Stimulated activated CD4-positive, alpha-beta T cell treated with anti-CD3 and anti-CD28 coated beads, Interleukin-1b, Interleukin-23, amount 100 ng/mL, for 48 hours (primary cell): ENCODE data around the gene CTRL.

Source experiments
- DNase-seq: peaks from one replicate; pipeline ENCODE4 v3.0.0-alpha.2; 2020

The CTRL gene

GRCh38 chr16:67962135-67962534 is 30.5 kb upstream of the CTRL start:
- DNase-seq, result no peak

- DNase-seq, result no peak
These were observed 29.9 kb upstream of the CTRL start for GRCh38 chr16:67961551-67961957.

- no peak for DNase-seq
These were observed 28.1 kb upstream of the CTRL start for GRCh38 chr16:67959536-67960329.

GRCh38 chr16:67957622-67958021 is 26.0 kb upstream of the CTRL start:
- DNase-seq, result no peak

GRCh38 chr16:67954421-67955196 is 22.9 kb upstream of the CTRL start:
- no peak for DNase-seq

GRCh38 chr16:67953641-67954375 is 22.1 kb upstream of the CTRL start:
- DNase-seq, result no peak

GRCh38 chr16:67951485-67951884 is 19.8 kb upstream of the CTRL start:
- no peak for DNase-seq

- DNase-seq, result no peak
These were observed 18.7 kb upstream of the CTRL start for GRCh38 chr16:67950335-67950843.

GRCh38 chr16:67949645-67950044 is 18.0 kb upstream of the CTRL start:
- DNase-seq, result no peak

GRCh38 chr16:67948015-67948414 is 16.4 kb upstream of the CTRL start:
- DNase-seq, result no peak

GRCh38 chr16:67946966-67947558 is 15.4 kb upstream of the CTRL start:
- no peak for DNase-seq

- no peak for DNase-seq
These were observed 14.5 kb upstream of the CTRL start for GRCh38 chr16:67946128-67946569.

- no peak for DNase-seq
These were observed 13.8 kb upstream of the CTRL start for GRCh38 chr16:67945392-67945933.

- DNase-seq, result no peak
These were observed 13.2 kb upstream of the CTRL start for GRCh38 chr16:67944690-67945391.

- DNase-seq, result no peak
These were observed 12.2 kb upstream of the CTRL start, which contains the start of gene LCAT for GRCh38 chr16:67943619-67944504. TSS of gene LCAT (minus strand) at chr16:67944120. CDS start at chr16:67944101, 19 bp downstream.

- DNase-seq, result no peak
These were observed 11.6 kb upstream of the CTRL start for GRCh38 chr16:67943256-67943618.

GRCh38 chr16:67942510-67943255 is 11.0 kb upstream of the CTRL start:
- no peak for DNase-seq

GRCh38 chr16:67942200-67942509 is 10.5 kb upstream of the CTRL start:
- peak; percentile 39 for DNase-seq

- no peak for DNase-seq
These were observed 10.0 kb upstream of the CTRL start for GRCh38 chr16:67941469-67942199.
